HepG2 (cell line): ENCODE results near the gene FAM78A. TPM values are rescaled to one million over a fixed set of nuclear protein-coding genes. Genes with fewer than 3 reads are reported as not detected.

Experiments used
- ATAC-seq: fragments of 200-7000 bp; cut with Tn5 transposase; 3 replicates; pipeline ENCODE4 v1.9.1; 2020; ENCODE audit warnings: mild to moderate bottlenecking, moderate library complexity
- BruUV-seq: library from RNA; stranded (reverse); fragments of 400-500 nt; replicated peaks from 2 replicates; lab custom pipeline; 2021; lab: Mats Ljungman, UMichigan
- CTCF ChIA-PET: fragments of 300-600 bp; formaldehyde crosslinking; extraction: SDS; loops from one replicate; lab custom pipeline; 2021; ENCODE audit warnings: low total read pairs, inconsistent platforms, low intra/inter-chr PET ratio; lab: Yijun Ruan, JAX
- POLR2A ChIA-PET: fragments of 350-600 bp; sonication (Branson Sonifier 250); formaldehyde crosslinking; loops from one replicate; lab custom pipeline; 2020; ENCODE audit warnings: antibody characterized with exemption, inconsistent platforms; lab: Yijun Ruan, JAX
- DNase-seq: peaks from one replicate; pipeline ENCODE4 v3.0.0-alpha.2; 2015; ENCODE audit warnings: low spot score
- FAIRE-seq: peaks from 3 replicates; lab custom pipeline; 2011; peaks lifted over from hg19 to GRCh38; lab: Jason Lieb, UNC
- H2AFZ ChIP-seq: one replicate; pipeline ENCODE4 v1.6.1; 2011; ENCODE audit warnings: low read length, inconsistent platforms
- H3K27ac ChIP-seq: fragments of 300-600 bp; 3 replicates; pipeline ENCODE4 v1.8.0; 2011; ENCODE audit warnings: mixed run types, mild to moderate bottlenecking, mixed read lengths, low read length, inconsistent platforms; ENCODE audit not compliant: insufficient read depth; ENCODE audit errors: extremely low read length
- H3K27me3 ChIP-seq, 2 experiments: fragments of 200-600 bp in 1 of 2; 2 replicates in 1 of 2; 3 replicates in 1 of 2; pipeline versions ENCODE4 v1.6.0 to v1.8.0; 2011; ENCODE audit warnings: low read length in 2 of 2, mild to moderate bottlenecking in 2 of 2, moderate library complexity in 2 of 2, inconsistent platforms in 1 of 2; ENCODE audit not compliant: insufficient read depth in 2 of 2, control insufficient read depth in 1 of 2
- H3K36me3 ChIP-seq, 2 experiments: fragments of 200-600 bp in 1 of 2; replicated peaks in 1 of 2; 2 replicates in 1 of 2; 3 replicates in 1 of 2; pipeline versions ENCODE4 v1.5.1 to v1.8.0; 2011; ENCODE audit warnings: low read length in 2 of 2, inconsistent platforms in 1 of 2; ENCODE audit not compliant: insufficient read depth in 2 of 2, control insufficient read depth in 1 of 2
- H3K4me1 ChIP-seq: 2 replicates; pipeline ENCODE4 v1.5.1; 2012; ENCODE audit warnings: low read length, inconsistent platforms; ENCODE audit not compliant: insufficient read depth
- H3K4me2 ChIP-seq: 2 replicates; pipeline ENCODE4 v1.6.0; 2011; ENCODE audit warnings: low read depth, low read length, inconsistent platforms
- H3K4me3 ChIP-seq, 3 experiments: fragments of 200-600 bp in 1 of 3; sonication (generic), shearing (Covaris generic) in 1 of 3; replicated peaks in 1 of 3; 2 replicates each; pipeline ENCODE4 v1.5.1; 2011 to 2016; ENCODE audit warnings: low read length in 3 of 3, inconsistent platforms in 2 of 3, low read depth in 2 of 3, mild to moderate bottlenecking in 2 of 3, control low read depth in 1 of 3, mixed read lengths in 1 of 3; ENCODE audit not compliant: insufficient read depth in 1 of 3
- H3K79me2 ChIP-seq: one replicate; pipeline ENCODE4 v1.6.1; 2011; ENCODE audit warnings: low read length, inconsistent platforms; ENCODE audit not compliant: insufficient read depth
- H3K9ac ChIP-seq: 2 replicates; pipeline ENCODE4 v1.6.0; 2011; ENCODE audit warnings: mild to moderate bottlenecking, low read depth, low read length, inconsistent platforms; ENCODE audit not compliant: insufficient read depth
- H3K9me3 ChIP-seq: 2 replicates; pipeline ENCODE4 v1.5.1; 2012; ENCODE audit warnings: mild to moderate bottlenecking, low read length
- H4K20me1 ChIP-seq: 2 replicates; pipeline ENCODE4 v1.6.0; 2011; ENCODE audit warnings: inconsistent platforms, mild to moderate bottlenecking, low read length, moderate library complexity; ENCODE audit not compliant: insufficient read depth
- AGO1 ChIP-seq: fragments of 200-400 bp; formaldehyde crosslinking; IDR thresholded peaks from 2 replicates; pipeline ENCODE4 v1.6.1; 2017; ENCODE audit warnings: mild to moderate bottlenecking, low read depth, low read length, moderate library complexity; ENCODE audit not compliant: poor library complexity, severe bottlenecking
- FOXM1 ChIP-seq: sonication (generic); formaldehyde crosslinking; IDR thresholded peaks from 2 replicates; pipeline ENCODE4 v1.5.0; 2020; ENCODE audit warnings: missing genetic modification reagents
- HNF1A ChIP-seq, 2 experiments: sonication (generic) in 1 of 2; formaldehyde crosslinking in 1 of 2; IDR thresholded peaks; 2 replicates each; pipeline versions ENCODE4 v1.4.0 to v1.6.1; 2016 to 2020; ENCODE audit warnings: borderline replicate concordance in 1 of 2, low read depth in 1 of 2, mild to moderate bottlenecking in 1 of 2, missing genetic modification reagents in 1 of 2
- HOXA9 ChIP-seq: sonication (generic); formaldehyde crosslinking; IDR thresholded peaks from 2 replicates; pipeline ENCODE4 v1.8.1; 2022; ENCODE audit warnings: missing genetic modification reagents, mild to moderate bottlenecking, moderate library complexity, borderline replicate concordance
- KDM5B ChIP-seq: sonication (generic); formaldehyde crosslinking; IDR thresholded peaks from 2 replicates; pipeline ENCODE4 v1.4.0; 2020; ENCODE audit warnings: missing genetic modification reagents, mild to moderate bottlenecking, borderline replicate concordance
- KLF12 ChIP-seq: sonication (generic); formaldehyde crosslinking; IDR thresholded peaks from 2 replicates; pipeline ENCODE4 v1.4.0; 2020; ENCODE audit warnings: missing genetic modification reagents, borderline replicate concordance
- KMT2A ChIP-seq: sonication (generic); formaldehyde crosslinking; IDR thresholded peaks from 2 replicates; pipeline ENCODE4 v1.4.0; 2020; ENCODE audit warnings: missing genetic modification reagents
- MATR3 ChIP-seq: sonication (generic); formaldehyde crosslinking; IDR thresholded peaks from 2 replicates; pipeline ENCODE4 v1.4.0; 2020; ENCODE audit warnings: missing genetic modification reagents
- MBD4 ChIP-seq: IDR thresholded peaks from 2 replicates; pipeline ENCODE4 v1.6.1; 2012; ENCODE audit warnings: low read length, inconsistent platforms, borderline replicate concordance
- MEIS1 ChIP-seq: sonication (generic); formaldehyde crosslinking; IDR thresholded peaks from 2 replicates; pipeline ENCODE4 v1.9.0; 2021; ENCODE audit warnings: mild to moderate bottlenecking, missing genetic modification reagents, moderate library complexity, borderline replicate concordance
- PBX3 ChIP-seq: sonication (generic); formaldehyde crosslinking; IDR thresholded peaks from 2 replicates; pipeline ENCODE4 v1.8.1; 2023; ENCODE audit warnings: missing genetic modification reagents, inconsistent platforms, borderline replicate concordance
- SMARCC2 ChIP-seq: fragments of 450-650 bp; IDR thresholded peaks from 2 replicates; pipeline ENCODE4 v1.6.1; 2017; ENCODE audit warnings: antibody characterized with exemption, mild to moderate bottlenecking
- TIGD3 ChIP-seq: sonication (generic); formaldehyde crosslinking; IDR thresholded peaks from 2 replicates; pipeline ENCODE4 v1.5.1; 2020; ENCODE audit warnings: mild to moderate bottlenecking, missing genetic modification reagents, borderline replicate concordance
- ZNF451 ChIP-seq: sonication (generic); formaldehyde crosslinking; IDR thresholded peaks from 2 replicates; pipeline ENCODE4 v1.5.0; 2020; ENCODE audit warnings: mild to moderate bottlenecking, missing genetic modification reagents
- ZNF562 ChIP-seq: sonication (generic); formaldehyde crosslinking; IDR thresholded peaks from 2 replicates; pipeline ENCODE4 v1.8.0; 2022; ENCODE audit warnings: missing genetic modification reagents, borderline replicate concordance
- ZNF569 ChIP-seq: sonication (generic); formaldehyde crosslinking; IDR thresholded peaks from 2 replicates; pipeline ENCODE4 v1.5.0; 2020; ENCODE audit warnings: mild to moderate bottlenecking, missing genetic modification reagents, moderate library complexity, borderline replicate concordance
- ZNF761 ChIP-seq: sonication (generic); formaldehyde crosslinking; conservative IDR thresholded peaks from 2 replicates; pipeline ENCODE4 v1.4.0; 2020; ENCODE audit warnings: mild to moderate bottlenecking, missing genetic modification reagents
- WGBS: methylation state at CpG from one replicate; pipeline ENCODE4 v1.1.6; 2017; ENCODE audit warnings: low lambda C conversion rate; 5-methylcytosine and 5-hydroxymethylcytosine counted together
- in situ Hi-C: cut with HindIII; loops from 2 replicates; pipeline ENCODE4 v1.10.0; 2017; ENCODE audit warnings: low pct_unique_long_range_greater_than_20kb; ENCODE audit not compliant: extremely low pct_ligation_motif_present
- intact Hi-C: fragments of 100-400 bp; cut with micrococcal nuclease; formaldehyde crosslinking; loops from one replicate; pipeline ENCODE4 v1.10.0; 2022; ENCODE audit not compliant: unreplicated experiment
- polyA plus RNA-seq, 8 experiments: library from polyadenylated mRNA; depleted of rRNA in 3 of 8; stranded (reverse) in 7 of 8; unstranded in 1 of 8; fragments of >200 nt; fragmentation: Illumina TruSeq in 4 of 8; extraction: Trizol in 4 of 8; gene quantifications; 2 replicates each; pipeline versions ENCODE4 v1.2.1 to v1.2.3, GENCODE V29; 2011 to 2016; ENCODE audit warnings: low read depth in 4 of 8, missing spikeins in 1 of 8, mixed read lengths in 1 of 8; ENCODE audit not compliant: insufficient read depth in 1 of 8
- total RNA-seq, 5 experiments: library from RNA; depleted of rRNA; stranded (reverse); fragments of >200 nt; fragmentation: Illumina TruSeq; extraction: Trizol; gene quantifications; 2 replicates each; pipeline ENCODE4 v1.2.3, GENCODE V29; 2016; ENCODE audit warnings: low read depth in 1 of 5

The FAM78A gene
- total and polyA plus RNA-seq, 2 of the 13 experiments (the other 11 are each of a cell fraction or from before 2014, with no cell fraction given) = 0.18 to 0.62 TPM

GRCh38 chr9:131252120-131252519 lies 24.2 kb downstream of the FAM78A start:
- no peak overlapping the region for H3K9ac ChIP-seq
- H3K9me3 ChIP-seq = no peaks in the 10 kb centered on the region
- no peak overlapping the region for H3K27ac ChIP-seq
- H3K4me2 ChIP-seq = no peak overlapping the region
- FAIRE-seq (no peak), ATAC-seq (no peak), DNase-seq (no peak)
- H3K79me2 ChIP-seq = no peaks in the 10 kb centered on the region
- WGBS = 67% methylated on average over 6 of the region's 23 CpGs
- POLR2A ChIA-PET = no interaction called here
- H2AFZ ChIP-seq = no peak overlapping the region
- H3K4me1 ChIP-seq = peaks cover 24% of the 10 kb centered on the region
- H4K20me1 ChIP-seq = no peaks in the 10 kb centered on the region
- H3K36me3 ChIP-seq = no peaks in the 10 kb centered on the region
- TF ChIP-seq ZNF451 (CRISPR knock-in tag) = no peak
- no peak for TF ChIP-seq ZNF569 (CRISPR knock-in tag)
- no peak for TF ChIP-seq SMARCC2
- no peak for TF ChIP-seq HOXA9 (CRISPR knock-in tag)
- TF ChIP-seq FOXM1 (CRISPR knock-in tag) = no peak
- TF ChIP-seq HNF1A (IDR thresholded peaks at IDR 0.05; ENCODE audit: low read depth) = no peak
- TF ChIP-seq HNF1A (CRISPR knock-in tag; IDR thresholded peaks at IDR 0.05; ENCODE audit: borderline replicate concordance) = no peak
- TF ChIP-seq KLF12 (CRISPR knock-in tag) = no peak
- TF ChIP-seq KMT2A (CRISPR knock-in tag) = no peak
- TF ChIP-seq ZNF562 (CRISPR knock-in tag) = no peak
- no peak for TF ChIP-seq MEIS1
- no peak for TF ChIP-seq TIGD3 (CRISPR knock-in tag)
- TF ChIP-seq ZNF761 (CRISPR knock-in tag) = no peak
- TF ChIP-seq PBX3 (CRISPR knock-in tag) = no peak
- TF ChIP-seq MATR3 (CRISPR knock-in tag) = no peak
- TF ChIP-seq MBD4 = no peak
- TF ChIP-seq AGO1 = no peak
- TF ChIP-seq KDM5B (CRISPR knock-in tag) = no peak
- H3K27me3 ChIP-seq = peaks cover 0 to 7% of the 10 kb centered on the region in 2 experiments; a peak in 3 of 5 replicates
- BruUV-seq = no TSS peak
- in situ Hi-C loops = no loop called here
- CTCF ChIA-PET = no interaction called here
- intact Hi-C loops = no loop called here
- no peak overlapping the region for H3K4me3 ChIP-seq
